PC-9 (cell line): ENCODE measurements around the gene BIRC5.
"Not testable (repeated sequence)": the region's sequence is repeated elsewhere in the genome, so short reads cannot be mapped to it uniquely, and the experiment has no call there.

ENCODE experiments used
- CTCF ChIP-seq: fragments of 200-600 bp; sonication (generic); conservative IDR thresholded peaks from 2 replicates; pipeline ENCODE4 v1.6.1; 2017; ENCODE audit warnings: mixed run types, antibody characterized with exemption, mild to moderate bottlenecking, moderate library complexity
- EZH2 ChIP-seq: fragments of 200-600 bp; sonication (generic); IDR thresholded peaks from 2 replicates; pipeline ENCODE4 v1.8.0; 2017; ENCODE audit warnings: antibody characterized with exemption, low read depth

- not testable (repeated sequence) for TF ChIP-seq CTCF, EZH2
Measured at GRCh38 chr17:78171591-78172248, 42.3 kb upstream of the BIRC5 start.
